Adipocyte (in vitro differentiated cells): ENCODE results near the gene TENM3.
A peak's percentile ranks its signal among the peaks of the same experiment; 100 is the strongest.

Source experiments
- DNase-seq: peaks from one replicate; pipeline ENCODE4 v3.0.0-alpha.2; 2015; ENCODE audit warnings: low read depth
- H3K27me3 ChIP-seq: replicated peaks from 2 replicates; pipeline ENCODE4 v1.7.0; 2013; ENCODE audit warnings: mild to moderate bottlenecking, low read length, moderate library complexity; ENCODE audit not compliant: control insufficient read depth, insufficient read depth
- H3K36me3 ChIP-seq: 2 replicates; pipeline ENCODE4 v1.7.0; 2013; ENCODE audit warnings: low read length, mild to moderate bottlenecking, moderate library complexity; ENCODE audit not compliant: control insufficient read depth, insufficient read depth, severe bottlenecking
- H3K4me1 ChIP-seq: 2 replicates; pipeline ENCODE4 v1.7.0; 2013; ENCODE audit warnings: mild to moderate bottlenecking, low read length, moderate library complexity; ENCODE audit not compliant: control insufficient read depth, insufficient read depth
- H3K4me3 ChIP-seq: 2 replicates; pipeline ENCODE4 v1.7.0; 2013; ENCODE audit warnings: mild to moderate bottlenecking, low read length, moderate library complexity
- H3K9ac ChIP-seq: 2 replicates; pipeline ENCODE4 v1.7.0; 2013; ENCODE audit warnings: mild to moderate bottlenecking, low read length, moderate library complexity
- H3K9me3 ChIP-seq: 2 replicates; pipeline ENCODE4 v1.7.0; 2013; ENCODE audit warnings: mild to moderate bottlenecking, low read length, moderate library complexity; ENCODE audit not compliant: control insufficient read depth

TENM3 gene

GRCh38 chr4:182745237-182745636 is 502.0 kb downstream of the TENM3 start:
- H3K9ac ChIP-seq, result no peak overlapping the region
- H3K4me3 ChIP-seq, result no peak overlapping the region
- no peaks in the 10 kb centered on the region for H3K27me3 ChIP-seq
- peaks cover 8% of the 10 kb centered on the region for H3K4me1 ChIP-seq
- DNase-seq, result no peak
- H3K9me3 ChIP-seq, result no peaks in the 10 kb centered on the region
- peaks cover 14% of the 10 kb centered on the region for H3K36me3 ChIP-seq

- peaks cover 14% of the 10 kb centered on the region for H3K36me3 ChIP-seq
- no peak overlapping the region for H3K9ac ChIP-seq
- no peaks in the 10 kb centered on the region for H3K9me3 ChIP-seq
- H3K27me3 ChIP-seq, result no peaks in the 10 kb centered on the region
- DNase-seq, result no peak
- H3K4me3 ChIP-seq, result no peak overlapping the region
- peaks cover 12% of the 10 kb centered on the region for H3K4me1 ChIP-seq
These were observed 503.7 kb downstream of the TENM3 start for GRCh38 chr4:182746876-182747275.

GRCh38 chr4:182748283-182748682 is 505.1 kb downstream of the TENM3 start:
- DNase-seq, result no peak
- Histone ChIP-seq H3K36me3 (peaks cover 9% of the 10 kb centered on the region), H3K4me1 (peaks cover 15% of the 10 kb centered on the region), H3K4me3 (no peak overlapping the region), H3K27me3 (no peaks in the 10 kb centered on the region), H3K9ac (no peak overlapping the region), H3K9me3 (no peaks in the 10 kb centered on the region)

- no peaks in the 10 kb centered on the region for H3K27me3 ChIP-seq
- DNase-seq, result peak; percentile 20
- no peak overlapping the region for H3K9ac ChIP-seq
- H3K9me3 ChIP-seq, result no peaks in the 10 kb centered on the region
- H3K4me1 ChIP-seq, result peaks cover 15% of the 10 kb centered on the region
- H3K4me3 ChIP-seq, result no peak overlapping the region
- peaks cover 11% of the 10 kb centered on the region for H3K36me3 ChIP-seq
These were observed 505.7 kb downstream of the TENM3 start for GRCh38 chr4:182748949-182749348.

- H3K27me3 ChIP-seq, result no peaks in the 10 kb centered on the region
- no peaks in the 10 kb centered on the region for H3K9me3 ChIP-seq
- peaks cover 15% of the 10 kb centered on the region for H3K4me1 ChIP-seq
- no peak for DNase-seq
- peaks cover 18% of the 10 kb centered on the region for H3K36me3 ChIP-seq
- H3K4me3 ChIP-seq, result no peak overlapping the region
- H3K9ac ChIP-seq, result no peak overlapping the region
These were observed 506.5 kb downstream of the TENM3 start for GRCh38 chr4:182749667-182750167.

GRCh38 chr4:182752158-182752910 is 509.1 kb downstream of the TENM3 start:
- Histone ChIP-seq H3K4me3 (no peak overlapping the region), H3K4me1 (peaks cover 15% of the 10 kb centered on the region), H3K9me3 (no peaks in the 10 kb centered on the region), H3K27me3 (no peaks in the 10 kb centered on the region), H3K9ac (no peak overlapping the region), H3K36me3 (peaks cover 23% of the 10 kb centered on the region)
- DNase-seq, result peak; percentile 70

- peaks cover 11% of the 10 kb centered on the region for H3K4me1 ChIP-seq
- H3K27me3 ChIP-seq, result no peaks in the 10 kb centered on the region
- H3K9me3 ChIP-seq, result no peaks in the 10 kb centered on the region
- peaks cover 23% of the 10 kb centered on the region for H3K36me3 ChIP-seq
- no peak for DNase-seq
- no peak overlapping the region for H3K4me3 ChIP-seq
- no peak overlapping the region for H3K9ac ChIP-seq
These were observed 511.7 kb downstream of the TENM3 start for GRCh38 chr4:182754895-182755294.

GRCh38 chr4:182756161-182756690 is 513.0 kb downstream of the TENM3 start:
- H3K4me3 ChIP-seq, result no peak overlapping the region

GRCh38 chr4:182758273-182758672 is 515.1 kb downstream of the TENM3 start:
- Histone ChIP-seq H3K27me3 (no peaks in the 10 kb centered on the region), H3K36me3 (peaks cover 23% of the 10 kb centered on the region), H3K9ac (no peak overlapping the region), H3K9me3 (no peaks in the 10 kb centered on the region), H3K4me1 (no peaks in the 10 kb centered on the region), H3K4me3 (no peak overlapping the region)
- DNase-seq, result no peak

More at GRCh38 chr4:182756161-182756690, 513.0 kb downstream of the TENM3 start:
- no peaks in the 10 kb centered on the region for H3K9me3 ChIP-seq
- H3K36me3 ChIP-seq, result peaks cover 23% of the 10 kb centered on the region
- peaks cover 4% of the 10 kb centered on the region for H3K4me1 ChIP-seq
- H3K9ac ChIP-seq, result no peak overlapping the region
- DNase-seq, result no peak
- no peaks in the 10 kb centered on the region for H3K27me3 ChIP-seq

- DNase-seq, result no peak
- H3K9me3 ChIP-seq, result no peaks in the 10 kb centered on the region
- no peak overlapping the region for H3K9ac ChIP-seq
- peaks cover 5% of the 10 kb centered on the region for H3K36me3 ChIP-seq
- no peaks in the 10 kb centered on the region for H3K4me1 ChIP-seq
- H3K27me3 ChIP-seq, result no peaks in the 10 kb centered on the region
- no peak overlapping the region for H3K4me3 ChIP-seq
These were observed 517.4 kb downstream of the TENM3 start for GRCh38 chr4:182760551-182761043.

GRCh38 chr4:182764137-182764536 is 520.9 kb downstream of the TENM3 start:
- Histone ChIP-seq H3K36me3 (no peaks in the 10 kb centered on the region), H3K9me3 (no peaks in the 10 kb centered on the region), H3K9ac (no peak overlapping the region), H3K4me3 (no peak overlapping the region), H3K27me3 (no peaks in the 10 kb centered on the region), H3K4me1 (no peaks in the 10 kb centered on the region)
- no peak for DNase-seq
